IPS-NIHi11 (cell line): ENCODE results near the gene EPS8L2.
"Not testable (repeated sequence)": the region's sequence is repeated elsewhere in the genome, so short reads cannot be mapped to it uniquely, and the experiment has no call there.

ENCODE experiments used
- DNase-seq: peaks from one replicate; pipeline ENCODE4 v3.0.0; 2012; ENCODE audit warnings: mixed read lengths, low spot score

EPS8L2 gene

GRCh38 chr11:690244-690643 lies 15.8 kb upstream of the EPS8L2 start:
- DNase-seq = not testable (repeated sequence)

DNA sequence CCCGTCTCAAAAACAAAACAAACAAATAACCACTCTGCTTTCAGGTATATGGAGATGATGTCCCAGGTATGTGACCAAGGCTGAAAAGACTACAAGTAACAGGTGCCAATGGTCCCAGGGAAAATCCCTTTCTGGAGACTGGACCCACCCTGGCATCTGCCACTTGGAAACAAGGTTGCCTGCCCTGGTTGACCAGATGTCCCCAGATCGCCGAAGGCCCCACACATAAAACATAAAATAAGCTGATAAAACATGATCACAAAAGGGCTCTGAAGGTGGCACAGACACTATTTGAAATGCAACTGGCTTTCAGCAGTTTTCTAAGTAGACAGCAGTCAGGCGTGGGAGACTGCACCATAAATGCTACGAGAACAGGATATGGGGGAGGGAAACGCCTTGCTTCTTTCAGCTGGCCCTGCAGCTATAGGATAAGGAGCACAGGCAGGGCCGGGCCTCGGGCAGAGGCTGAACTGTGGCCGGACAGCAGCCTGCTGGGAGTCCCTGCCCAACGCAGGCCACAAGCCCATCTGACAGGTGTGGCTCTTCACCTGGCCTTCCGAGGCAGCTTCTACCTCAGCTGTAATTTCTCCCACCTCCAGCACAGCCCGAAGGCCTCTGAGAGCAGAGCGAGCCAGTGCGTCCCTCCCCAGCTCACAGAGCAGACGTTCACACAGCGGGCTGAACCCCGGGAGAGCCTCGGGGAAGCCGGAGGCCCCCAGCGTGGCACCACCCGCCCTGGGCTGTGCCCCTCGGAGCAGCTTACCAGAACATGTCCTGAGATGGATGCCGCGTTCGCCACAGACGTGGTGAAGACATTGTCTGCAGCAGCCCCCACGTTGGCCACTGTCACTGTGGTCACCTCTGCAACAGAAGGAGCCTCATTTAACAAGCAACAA lies 15.0 kb upstream of the EPS8L2 start:
- DNase-seq = no peak

GRCh38 chr11:691710-692590 lies 14.1 kb upstream of the EPS8L2 start:
- no peak for DNase-seq

DNA sequence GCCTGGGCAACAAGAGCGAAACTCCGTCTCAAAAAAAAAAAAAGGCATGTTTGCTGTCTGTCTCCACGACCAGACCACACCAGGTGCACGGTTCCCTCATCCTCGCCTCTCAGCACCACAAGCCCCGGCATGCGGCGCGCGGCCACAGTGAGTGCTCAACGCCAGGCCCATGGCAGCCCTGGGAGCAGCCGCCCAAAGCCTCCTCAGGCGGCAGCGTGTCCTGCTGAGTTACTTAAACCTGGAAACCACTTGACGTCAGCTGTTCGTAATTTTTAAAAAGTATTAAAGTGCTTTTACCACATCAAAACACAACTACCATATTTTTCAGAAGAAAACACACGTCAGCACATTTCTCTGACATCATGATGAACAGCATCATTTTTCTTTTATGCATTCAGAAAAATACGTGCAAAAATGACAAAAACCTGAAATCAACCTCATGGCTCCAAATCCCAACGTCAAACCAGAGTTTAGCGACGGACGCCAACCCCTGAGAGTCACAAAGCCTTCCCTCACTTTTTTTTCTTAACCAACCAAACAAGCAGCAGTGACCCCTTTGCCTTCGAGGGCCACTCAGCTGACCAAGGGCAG lies 13.1 kb upstream of the EPS8L2 start:
- no peak for DNase-seq

- no peak for DNase-seq
Observed at GRCh38 chr11:693415-693831, 12.6 kb upstream of the EPS8L2 start.

DNA sequence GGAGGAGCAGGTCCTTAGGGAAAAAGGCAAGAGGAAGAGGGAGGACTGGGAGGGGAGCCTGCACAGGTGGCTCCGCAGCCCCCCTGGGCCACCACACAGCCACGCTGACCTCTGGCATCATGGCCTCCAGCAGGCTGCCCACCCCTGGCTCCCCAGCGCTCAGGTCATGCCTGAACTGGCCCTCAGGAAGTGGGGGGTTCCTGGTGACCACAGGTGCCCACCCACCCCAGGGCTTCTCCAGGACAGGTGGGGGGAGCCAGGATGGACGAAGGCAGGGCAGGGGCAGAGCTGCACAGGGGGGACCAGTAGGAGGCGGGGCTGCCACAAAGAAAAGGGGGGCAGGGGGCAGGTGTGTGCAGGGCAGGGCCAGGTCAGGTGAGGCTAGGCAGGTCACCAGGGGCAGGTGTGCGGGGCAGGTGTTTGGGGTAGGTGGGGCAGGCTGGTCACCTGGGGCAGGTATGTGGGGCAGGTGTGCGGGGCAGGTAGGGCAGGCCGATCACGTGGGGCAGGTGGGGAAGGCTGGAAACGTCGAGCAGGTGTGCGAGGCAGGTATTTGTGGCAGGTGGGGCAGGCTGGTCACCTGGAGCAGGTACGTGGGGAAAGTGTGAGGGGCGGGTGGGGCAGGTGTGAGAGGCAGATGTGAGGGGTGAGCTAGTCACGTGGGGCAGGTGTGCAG lies 12.0 kb upstream of the EPS8L2 start:
- DNase-seq = no peak

DNA sequence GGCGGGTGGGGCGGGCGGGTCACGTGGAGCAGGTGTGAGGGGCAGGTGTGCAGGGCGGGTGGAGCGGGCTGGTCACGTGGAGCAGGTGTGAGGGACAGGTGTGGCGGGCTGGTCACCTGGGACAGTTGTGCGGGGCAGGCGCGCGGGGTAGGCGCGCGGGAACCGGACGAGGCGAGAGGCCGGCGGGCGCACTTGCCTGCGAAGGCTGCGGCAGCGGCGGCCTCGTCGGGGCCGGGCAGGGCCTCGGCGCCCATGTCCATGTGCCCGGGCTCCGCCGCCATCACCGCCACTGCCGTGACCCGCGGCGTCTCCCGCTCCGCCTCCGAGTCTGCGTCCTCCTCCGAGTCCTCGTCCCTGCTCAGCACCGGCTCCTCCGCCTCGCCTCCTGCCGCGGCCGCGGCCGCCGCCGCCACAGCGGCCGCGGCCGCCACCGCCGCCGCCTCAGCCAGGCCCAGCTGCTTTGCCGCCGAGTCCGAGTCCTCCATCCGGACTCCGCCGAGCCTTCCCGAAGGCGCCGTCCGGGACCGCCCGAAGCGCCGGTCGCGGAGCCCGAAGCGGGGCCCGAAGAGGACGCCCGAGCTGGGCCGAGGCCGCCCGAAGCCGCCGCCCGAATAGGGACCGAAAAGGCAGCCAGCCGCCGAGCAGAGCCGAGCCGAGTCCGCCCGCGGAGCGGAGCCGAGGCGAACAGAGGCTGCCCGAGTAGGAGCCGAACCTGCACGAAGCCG lies 11.3 kb upstream of the EPS8L2 start, which contains the start of gene DEAF1:
Gene DEAF1 (minus strand): TSS at position 660 of the 725 bp plus-strand sequence. CDS start 175 bp downstream, at position 485.
- DNase-seq = peak; percentile 91

GRCh38 chr11:695288-695537 lies 10.8 kb upstream of the EPS8L2 start:
- no peak for DNase-seq

DNA sequence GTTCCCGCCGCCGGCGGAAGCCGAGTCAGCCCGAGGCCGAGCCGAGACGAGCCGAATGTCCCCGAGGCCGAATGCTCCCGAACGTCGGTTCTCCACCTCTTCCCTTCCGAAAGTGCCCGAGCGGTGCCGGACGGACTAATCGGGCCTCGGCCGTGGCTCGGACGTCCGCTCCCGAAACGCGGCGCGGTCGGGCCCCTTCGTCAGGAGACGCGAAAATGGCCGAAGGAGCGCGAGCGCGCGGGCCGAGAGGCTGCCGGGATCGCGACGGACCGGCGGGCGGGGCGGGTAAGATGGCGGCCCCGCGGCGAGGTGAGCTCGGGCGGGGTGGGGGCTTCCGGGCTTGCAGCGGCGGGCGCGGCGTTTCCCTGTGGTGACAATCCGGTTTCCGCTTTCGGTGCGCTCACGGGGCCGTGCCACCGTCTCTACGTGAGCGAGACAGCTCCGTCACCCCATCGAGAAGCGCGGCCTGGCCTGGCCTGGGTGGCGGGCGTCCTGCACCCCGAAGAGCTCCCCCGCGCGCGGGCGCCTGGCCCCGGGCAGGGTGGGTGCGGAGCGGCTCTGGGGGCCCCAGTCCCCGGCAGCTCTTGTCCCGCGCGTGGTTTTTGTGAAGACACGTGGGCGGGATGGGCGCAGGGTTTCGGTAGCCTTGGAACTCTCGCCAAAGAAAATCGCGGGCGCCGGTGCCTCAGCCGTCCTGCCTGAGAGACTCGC lies 10.3 kb upstream of the EPS8L2 start, which contains the start of gene TMEM80:
Gene TMEM80 (plus strand): TSS at position 279 of the 711 bp plus-strand sequence. CDS start 12 bp downstream, at position 291.
- DNase-seq = peak; percentile 86

DNA sequence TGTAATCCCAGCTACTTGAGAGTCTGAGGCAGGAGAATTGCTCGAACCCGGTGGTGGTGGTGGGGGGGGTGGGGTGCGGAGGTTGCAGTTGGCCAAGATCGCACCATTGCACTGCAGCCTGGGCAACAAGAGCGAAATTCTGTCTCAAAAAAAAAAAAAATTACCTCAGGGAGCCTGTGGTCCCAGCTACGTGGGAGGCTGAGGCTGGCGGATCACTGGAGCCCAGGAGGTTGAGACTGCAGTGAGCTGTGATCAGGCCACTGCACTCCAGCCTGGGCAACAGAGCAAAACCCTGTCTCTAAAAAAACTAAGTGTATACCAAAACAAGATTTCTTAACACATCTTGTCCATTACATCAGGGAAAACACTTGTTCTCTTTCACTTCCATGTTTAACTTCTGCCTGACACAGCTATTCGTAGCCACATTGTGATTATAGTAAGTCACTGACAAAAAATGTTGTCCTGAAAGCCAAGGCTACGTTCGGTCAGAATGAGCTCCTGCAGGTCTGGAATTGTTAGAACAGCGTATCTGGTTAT lies 9.0 kb upstream of the EPS8L2 start:
- no peak for DNase-seq

- DNase-seq = no peak
Observed at GRCh38 chr11:697811-698311, 8.2 kb upstream of the EPS8L2 start.

- DNase-seq = no peak
Observed at GRCh38 chr11:698493-699115, 7.4 kb upstream of the EPS8L2 start.

DNA sequence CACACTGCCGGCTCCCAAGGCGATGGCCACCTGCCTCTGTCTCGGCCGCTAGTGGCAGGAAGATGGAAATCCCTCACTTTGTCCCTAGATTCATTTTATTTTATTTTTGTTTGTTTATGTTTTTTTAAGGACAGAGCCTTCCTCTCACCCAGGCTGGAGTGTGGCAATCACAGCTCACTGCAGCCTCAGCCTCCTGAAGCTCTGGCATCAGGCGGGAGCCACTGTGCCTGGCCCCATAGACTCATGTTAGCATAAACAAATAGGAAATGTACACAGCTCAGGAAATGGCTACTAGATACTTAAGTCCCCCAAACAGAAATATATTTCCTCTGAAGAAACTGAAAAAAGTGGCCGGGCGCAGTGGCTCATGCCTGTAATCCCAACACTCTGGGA lies 6.9 kb upstream of the EPS8L2 start:
- DNase-seq = no peak

GRCh38 chr11:699753-700152 lies 6.3 kb upstream of the EPS8L2 start:
- DNase-seq = no peak

- no peak for DNase-seq
Observed at GRCh38 chr11:701741-702461, 4.1 kb upstream of the EPS8L2 start.

DNA sequence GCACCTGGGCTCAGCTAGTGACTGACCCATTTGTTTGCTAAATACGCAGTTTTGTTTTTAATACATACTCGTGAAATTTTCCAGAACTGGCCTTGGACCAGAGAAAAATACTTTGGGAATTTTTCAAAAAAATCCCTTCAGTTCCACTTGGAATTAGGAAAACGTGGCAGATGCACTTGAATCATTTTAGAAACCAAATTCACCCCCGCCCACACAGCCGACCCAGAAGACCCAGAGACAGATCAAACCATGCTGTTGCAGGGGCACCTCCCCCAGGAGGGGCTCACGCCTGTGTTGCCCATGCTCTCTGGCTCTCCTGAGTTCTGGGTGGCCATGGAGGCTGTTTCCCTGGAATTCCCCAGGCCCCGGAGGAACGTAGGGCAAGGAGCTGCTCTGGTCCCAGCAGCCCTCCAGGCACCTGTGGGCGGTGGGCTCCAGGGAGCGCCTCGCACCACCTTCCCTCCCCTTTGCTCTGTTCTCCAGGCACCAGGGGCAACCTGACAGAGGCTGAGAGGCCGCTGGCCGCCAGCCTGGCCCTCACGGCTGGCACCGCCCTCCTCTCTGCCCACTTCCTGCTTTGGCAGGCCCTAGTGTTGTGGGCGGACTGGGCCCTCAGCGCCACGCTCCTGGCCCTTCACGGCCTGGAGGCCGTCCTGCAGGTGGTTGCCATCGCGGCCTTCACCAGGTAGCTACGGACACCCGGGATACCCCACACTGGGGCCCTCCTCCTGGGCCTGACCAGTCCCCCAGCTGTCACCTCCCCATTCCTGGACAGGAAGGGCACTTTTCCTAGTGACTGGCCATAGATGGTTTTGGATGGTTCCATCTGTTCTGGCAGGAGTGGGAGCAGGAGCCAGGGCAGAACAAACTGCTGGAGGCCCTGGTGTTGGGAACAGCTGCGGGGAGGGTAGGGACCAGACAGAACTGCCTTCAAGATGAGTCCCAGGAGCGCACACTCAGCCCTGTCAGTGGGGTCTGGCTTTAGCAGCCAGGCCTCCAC lies 3.3 kb upstream of the EPS8L2 start:
- no peak for DNase-seq

DNA sequence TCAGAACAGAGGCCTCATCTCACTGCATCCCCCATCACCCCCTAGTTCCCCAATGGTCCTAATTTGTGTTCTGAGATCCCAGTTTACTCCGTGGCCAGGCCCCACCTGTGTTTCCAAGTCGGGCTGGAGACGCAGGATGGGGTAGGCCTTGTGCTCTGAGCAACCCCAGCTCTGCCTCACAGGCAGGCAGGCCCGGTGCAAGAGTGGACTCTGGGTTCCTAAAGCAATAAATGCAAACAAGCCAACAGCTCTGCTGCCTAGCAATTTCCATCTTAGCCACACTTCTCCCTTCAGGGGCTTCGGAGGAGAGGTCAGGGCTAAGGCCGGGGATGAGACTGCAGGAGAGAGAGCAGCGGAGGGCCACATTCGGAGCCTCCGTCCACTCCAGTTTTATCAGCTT lies 2.5 kb upstream of the EPS8L2 start:
- DNase-seq = no peak

GRCh38 chr11:704228-704674 lies 1.8 kb upstream of the EPS8L2 start:
- no peak for DNase-seq
